Measurements from ENCODE around the gene LGALS3.

Gene LGALS3

DNA sequence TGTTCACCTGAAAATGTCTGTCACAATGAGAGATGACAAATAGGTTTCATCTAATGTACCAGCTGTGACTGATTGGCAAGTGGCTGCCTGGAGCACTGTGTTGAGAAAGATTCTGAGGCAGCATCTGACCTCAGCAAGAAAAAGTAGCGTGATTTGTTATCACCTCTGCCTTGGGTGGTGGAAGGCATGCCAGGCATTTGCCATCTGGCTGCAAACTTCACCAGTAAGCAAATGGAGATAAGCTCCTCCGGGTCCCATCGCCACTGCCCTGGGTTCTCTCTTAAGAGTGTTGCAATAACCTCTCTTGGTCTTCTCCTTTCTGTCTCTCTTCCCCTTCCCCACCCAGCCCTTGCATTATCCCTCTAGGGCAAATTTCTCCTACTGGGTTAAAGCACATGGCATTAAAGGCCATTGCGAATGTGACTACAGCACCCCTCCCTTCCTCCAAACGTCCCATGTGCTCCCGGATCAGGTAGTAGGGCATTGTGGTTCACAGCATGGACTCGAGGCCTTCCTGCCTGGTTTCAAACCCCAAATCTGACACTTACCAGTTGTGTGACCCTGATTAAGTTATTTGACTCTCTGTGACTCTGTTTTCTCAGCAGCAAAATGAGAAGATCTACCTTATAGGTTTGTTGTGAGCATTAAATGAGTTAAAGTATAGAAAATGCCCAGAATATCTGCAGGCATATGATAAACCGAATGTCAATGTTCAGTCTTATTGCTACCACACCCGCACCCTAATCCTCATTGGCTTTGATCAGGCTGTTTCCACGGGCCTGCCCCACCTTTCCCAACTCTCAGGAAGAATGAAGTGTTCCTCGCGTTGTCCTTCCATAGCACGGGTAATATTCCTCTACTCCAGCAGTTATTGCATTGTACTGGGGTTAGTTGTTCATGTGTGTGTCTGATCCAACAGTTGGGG lies 8.2 kb upstream of the LGALS3 start:
- H3K4me3 ChIP-seq (replicated peaks; ENCODE audit: low read depth, low read length): no peak overlapping the region
- DNase-seq (ENCODE audit: low read depth): no peak
- TF ChIP-seq, protein P1, sequence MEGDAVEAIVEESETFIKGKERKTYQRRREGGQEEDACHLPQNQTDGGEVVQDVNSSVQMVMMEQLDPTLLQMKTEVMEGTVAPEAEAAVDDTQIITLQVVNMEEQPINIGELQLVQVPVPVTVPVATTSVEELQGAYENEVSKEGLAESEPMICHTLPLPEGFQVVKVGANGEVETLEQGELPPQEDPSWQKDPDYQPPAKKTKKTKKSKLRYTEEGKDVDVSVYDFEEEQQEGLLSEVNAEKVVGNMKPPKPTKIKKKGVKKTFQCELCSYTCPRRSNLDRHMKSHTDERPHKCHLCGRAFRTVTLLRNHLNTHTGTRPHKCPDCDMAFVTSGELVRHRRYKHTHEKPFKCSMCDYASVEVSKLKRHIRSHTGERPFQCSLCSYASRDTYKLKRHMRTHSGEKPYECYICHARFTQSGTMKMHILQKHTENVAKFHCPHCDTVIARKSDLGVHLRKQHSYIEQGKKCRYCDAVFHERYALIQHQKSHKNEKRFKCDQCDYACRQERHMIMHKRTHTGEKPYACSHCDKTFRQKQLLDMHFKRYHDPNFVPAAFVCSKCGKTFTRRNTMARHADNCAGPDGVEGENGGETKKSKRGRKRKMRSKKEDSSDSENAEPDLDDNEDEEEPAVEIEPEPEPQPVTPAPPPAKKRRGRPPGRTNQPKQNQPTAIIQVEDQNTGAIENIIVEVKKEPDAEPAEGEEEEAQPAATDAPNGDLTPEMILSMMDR (IDR thresholded peaks at IDR 0.05; ENCODE audit: low read length, missing control alignments): no peak

DNA sequence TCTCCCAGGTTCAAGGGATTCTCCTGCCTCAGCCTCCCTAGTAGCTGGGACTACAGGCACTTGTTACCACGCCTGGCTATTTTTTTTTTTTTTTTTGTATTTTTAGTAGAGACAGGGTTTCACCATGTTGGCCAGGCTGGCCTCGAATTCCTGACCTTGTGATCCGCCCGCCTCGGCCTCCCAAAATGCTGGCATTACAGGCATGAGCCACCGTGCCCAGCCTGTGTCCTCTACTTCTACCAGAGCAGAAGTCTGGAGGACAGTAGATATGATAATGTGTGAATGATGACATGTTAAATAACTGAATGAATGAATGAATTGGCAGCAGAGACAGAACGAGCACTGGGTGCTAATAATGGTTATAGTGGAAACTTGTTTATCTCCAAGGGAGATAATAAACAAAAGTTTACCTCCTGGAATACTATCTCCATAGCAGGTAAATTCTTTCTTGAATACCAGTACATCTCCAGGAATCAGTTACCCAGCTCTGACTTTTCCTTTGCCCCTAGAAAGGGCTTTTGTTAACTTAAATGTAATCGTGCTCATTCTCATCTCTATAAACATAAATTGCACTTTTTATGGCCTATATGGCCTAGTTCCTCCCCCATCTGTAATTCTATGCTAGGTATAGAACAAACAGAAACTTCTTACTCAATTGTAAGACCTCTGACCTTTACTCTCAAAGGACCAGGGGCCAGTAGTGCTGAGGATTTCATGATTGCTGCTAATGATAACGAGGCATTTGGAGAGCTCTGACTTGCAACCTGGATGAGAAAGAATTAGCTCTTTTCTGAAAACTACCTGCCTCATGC lies 7.2 kb upstream of the LGALS3 start:
- TF ChIP-seq, protein P1 (IDR thresholded peaks at IDR 0.05; ENCODE audit: low read length, missing control alignments): no peak
- no peak overlapping the region for H3K4me3 ChIP-seq (replicated peaks; ENCODE audit: low read depth, low read length)
- DNase-seq (ENCODE audit: low read depth): no peak

DNA sequence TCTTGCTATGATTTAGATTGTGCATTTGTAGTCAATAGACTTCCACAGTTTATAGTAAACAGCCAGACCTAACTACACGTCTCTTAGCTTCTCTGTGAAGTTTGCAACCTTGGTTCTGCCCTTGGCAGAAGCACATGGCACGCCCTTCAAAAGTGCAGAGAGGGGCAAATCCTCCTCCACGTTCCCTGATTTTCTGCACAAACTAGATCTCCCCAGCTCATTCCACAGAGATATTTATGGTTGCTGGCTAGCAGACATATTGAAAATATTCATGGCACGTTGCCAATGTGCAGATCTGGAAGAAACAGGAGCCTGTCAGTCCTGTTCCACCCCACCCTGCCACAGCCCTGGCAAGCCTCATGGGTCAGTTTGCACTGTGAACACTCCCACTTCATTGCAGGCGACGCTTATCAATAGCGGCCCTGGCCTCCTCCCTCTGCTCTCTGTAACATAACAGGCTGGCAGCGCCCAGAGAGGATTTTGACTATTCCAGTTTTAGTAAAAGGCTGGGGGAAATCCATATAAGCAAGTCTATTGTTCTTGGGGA lies 6.5 kb upstream of the LGALS3 start:
- peak; percentile 69 for DNase-seq (ENCODE audit: low read depth)

DNA sequence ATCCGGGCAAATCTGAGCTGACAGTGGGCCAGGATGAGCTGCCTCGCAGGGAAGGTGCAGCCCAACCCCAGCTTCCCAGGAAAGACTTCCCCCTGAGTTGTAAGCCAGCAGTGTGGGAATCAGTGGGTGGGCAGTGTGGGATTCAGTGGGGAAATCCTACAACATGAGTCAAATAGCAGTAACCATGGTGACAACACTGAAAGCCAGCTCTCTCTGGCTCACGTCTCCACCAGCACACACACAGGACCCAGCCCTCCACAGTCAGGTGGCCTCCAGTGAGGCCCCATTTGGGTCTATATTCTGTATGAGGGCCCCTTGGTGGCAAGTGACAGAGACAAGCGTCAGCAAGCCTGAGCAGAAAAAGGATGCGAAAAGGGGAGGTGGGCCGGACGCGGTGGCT lies 6.0 kb upstream of the LGALS3 start:
- DNase-seq (ENCODE audit: low read depth): peak; percentile 95
- H3K4me3 ChIP-seq (replicated peaks; ENCODE audit: low read depth, low read length): no peak overlapping the region
- TF ChIP-seq, protein P1 (IDR thresholded peaks at IDR 0.05; ENCODE audit: low read length, missing control alignments): no peak

More for the DNA sequence above, 6.5 kb upstream of the LGALS3 start:
- TF ChIP-seq, protein P1 (IDR thresholded peaks at IDR 0.05; ENCODE audit: low read length, missing control alignments): no peak
- H3K4me3 ChIP-seq (replicated peaks; ENCODE audit: low read depth, low read length): no peak overlapping the region

DNA sequence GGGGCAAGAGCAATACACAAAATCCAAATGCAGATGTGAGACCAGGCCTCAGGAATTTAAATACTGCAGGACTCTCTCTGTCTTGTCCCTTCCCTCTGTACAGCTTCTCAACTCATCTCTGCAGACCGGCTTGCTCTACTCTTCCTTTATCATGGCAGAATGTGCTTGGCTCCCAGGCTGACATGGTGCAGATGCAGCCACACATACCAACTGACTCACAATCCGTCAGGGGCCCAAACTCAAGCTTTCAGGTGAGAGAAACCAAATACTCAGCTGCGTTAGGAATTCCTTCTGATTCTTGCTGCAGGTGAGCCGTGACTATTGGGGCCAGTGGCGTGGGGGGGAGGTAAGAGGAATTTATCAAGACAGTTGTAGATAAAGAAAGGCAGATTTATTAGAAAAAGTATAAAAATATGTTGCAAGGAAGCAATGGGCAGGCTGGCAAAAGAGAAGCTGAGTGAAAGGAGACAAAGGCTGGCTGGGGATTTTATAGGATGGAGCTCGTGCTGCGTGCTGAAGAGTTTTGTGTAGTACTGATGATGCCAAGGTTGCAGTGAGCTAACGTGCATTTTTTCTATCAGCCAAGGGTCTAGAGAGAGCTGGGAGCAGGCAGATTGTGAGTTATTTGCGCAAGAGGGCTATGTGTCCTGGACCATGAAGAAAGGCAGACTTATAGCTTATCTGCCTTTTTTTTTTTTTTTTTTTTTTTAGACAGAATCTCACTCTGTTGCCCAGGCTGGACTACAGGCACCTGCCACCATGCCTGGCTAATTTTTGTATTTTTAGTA lies 5.0 kb upstream of the LGALS3 start:
- TF ChIP-seq, protein P1 (IDR thresholded peaks at IDR 0.05; ENCODE audit: low read length, missing control alignments): no peak
- no peak overlapping the region for H3K4me3 ChIP-seq (replicated peaks; ENCODE audit: low read depth, low read length)
- DNase-seq (ENCODE audit: low read depth): no peak

DNA sequence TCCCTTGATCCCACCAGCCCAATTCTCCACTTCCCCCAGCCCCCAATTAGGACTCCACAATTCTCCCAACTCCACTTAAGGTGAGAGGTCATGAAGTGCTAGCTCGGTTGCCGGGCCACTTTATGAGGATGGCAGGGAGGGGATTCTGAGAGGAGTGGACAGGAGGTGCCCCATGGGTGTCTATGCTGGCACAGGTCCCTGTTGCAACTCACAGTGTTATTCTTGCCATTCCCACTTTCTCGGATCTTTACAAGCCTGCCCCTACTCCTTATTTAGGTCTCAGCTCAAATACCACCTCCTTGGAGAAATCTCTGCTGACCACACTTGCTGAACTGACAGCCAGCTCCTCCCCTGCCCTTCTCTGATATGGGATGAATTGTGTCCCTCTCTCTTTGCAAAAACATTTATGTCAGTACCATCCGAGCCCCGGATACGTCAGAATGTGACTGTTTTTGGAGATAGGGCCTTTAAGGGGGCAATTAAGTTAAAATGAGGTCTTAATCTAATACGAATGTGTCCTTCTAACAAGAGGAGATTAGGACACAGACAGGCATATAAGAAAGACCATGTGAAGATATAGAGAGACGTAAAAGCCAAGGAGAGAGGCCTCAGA lies 4.2 kb upstream of the LGALS3 start:
- no peak for DNase-seq (ENCODE audit: low read depth)
- TF ChIP-seq, protein P1 (IDR thresholded peaks at IDR 0.05; ENCODE audit: low read length, missing control alignments): no peak
- no peak overlapping the region for H3K4me3 ChIP-seq (replicated peaks; ENCODE audit: low read depth, low read length)
